IMR-90 (cell line): ENCODE measurements around the gene GCNT2. TPM values are rescaled to one million over a fixed set of nuclear protein-coding genes. Genes with fewer than 3 reads are reported as not detected.

Experiments used
- ATAC-seq: fragments of 200-7000 bp; cut with Tn5 transposase; 2 replicates; pipeline ENCODE4 v1.9.1; 2020; ENCODE audit warnings: low read depth, mild to moderate bottlenecking, moderate library complexity
- BruUV-seq: library from RNA; stranded (reverse); fragments of 400-500 nt; replicated peaks from 2 replicates; lab custom pipeline; 2021; lab: Mats Ljungman, UMichigan
- CTCF ChIA-PET: fragments of 300-600 bp; formaldehyde crosslinking; extraction: SDS; loops from one replicate; lab custom pipeline; 2021; ENCODE audit warnings: antibody characterized with exemption; lab: Yijun Ruan, JAX
- POLR2A ChIA-PET: fragments of 300-600 bp; sonication (Branson Sonifier 250); formaldehyde crosslinking; loops from one replicate; lab custom pipeline; 2022; ENCODE audit warnings: antibody characterized with exemption; ENCODE audit not compliant: unreplicated experiment; lab: Charles Lee
- DNase-seq: peaks from one replicate; pipeline ENCODE4 v3.0.0; 2013
- H2AFZ ChIP-seq: replicated peaks from 2 replicates; pipeline ENCODE3; 2013; ENCODE audit warnings: low read length, mild to moderate bottlenecking; ENCODE audit not compliant: poor library complexity
- H2AK5ac ChIP-seq: 2 replicates; pipeline ENCODE4 v1.6.1; 2013; ENCODE audit warnings: low read depth, low read length, inconsistent platforms
- H2AK9ac ChIP-seq: replicated peaks from 2 replicates; pipeline ENCODE3; 2013; ENCODE audit warnings: mild to moderate bottlenecking, low read depth, low read length, moderate library complexity; ENCODE audit not compliant: poor library complexity
- H2BK120ac ChIP-seq: 2 replicates; pipeline ENCODE4 v1.6.1; 2013; ENCODE audit warnings: low read depth, low read length, inconsistent platforms
- H2BK15ac ChIP-seq: 3 replicates; pipeline ENCODE4 v1.6.1; 2013; ENCODE audit warnings: low read depth, low read length, inconsistent platforms
- H2BK20ac ChIP-seq: 2 replicates; pipeline ENCODE4 v1.6.1; 2013; ENCODE audit warnings: low read depth, mild to moderate bottlenecking, inconsistent platforms, low read length, moderate library complexity
- H2BK5ac ChIP-seq: 2 replicates; pipeline ENCODE4 v1.6.1; 2013; ENCODE audit warnings: mild to moderate bottlenecking, low read depth, low read length, inconsistent platforms; ENCODE audit not compliant: poor library complexity, severe bottlenecking
- H3K14ac ChIP-seq: replicated peaks from 2 replicates; pipeline ENCODE4 v1.6.1; 2013; ENCODE audit warnings: low read depth, low read length, inconsistent platforms
- H3K18ac ChIP-seq: 2 replicates; pipeline ENCODE4 v1.6.1; 2013; ENCODE audit warnings: low read depth, low read length, control low read depth
- H3K23ac ChIP-seq: 2 replicates; pipeline ENCODE4 v1.6.1; 2013; ENCODE audit warnings: low read depth, low read length, inconsistent platforms
- H3K27ac ChIP-seq: 2 replicates; pipeline ENCODE4 v1.5.1; 2013; ENCODE audit warnings: mild to moderate bottlenecking, control low read depth, low read length; ENCODE audit not compliant: insufficient read depth
- H3K27me3 ChIP-seq: 2 replicates; pipeline ENCODE4 v1.6.1; 2013; ENCODE audit warnings: low read length; ENCODE audit not compliant: control insufficient read depth, insufficient read depth
- H3K36me3 ChIP-seq: 2 replicates; pipeline ENCODE4 v1.6.1; 2013; ENCODE audit warnings: low read length, mixed read lengths; ENCODE audit not compliant: control insufficient read depth, insufficient read depth
- H3K4ac ChIP-seq: 2 replicates; pipeline ENCODE4 v1.6.1; 2013; ENCODE audit warnings: low read depth, low read length, inconsistent platforms
- H3K4me1 ChIP-seq: 2 replicates; pipeline ENCODE4 v1.6.1; 2013; ENCODE audit warnings: low read length, mixed read lengths; ENCODE audit not compliant: control insufficient read depth, insufficient read depth
- H3K4me2 ChIP-seq: 2 replicates; pipeline ENCODE4 v1.6.1; 2013; ENCODE audit warnings: low read depth, mild to moderate bottlenecking, control low read depth, low read length, moderate library complexity
- H3K4me3 ChIP-seq: 2 replicates; pipeline ENCODE4 v1.5.1; 2013; ENCODE audit warnings: low read depth, mild to moderate bottlenecking, control low read depth, low read length, moderate library complexity; ENCODE audit not compliant: insufficient read depth
- H3K56ac ChIP-seq: 2 replicates; pipeline ENCODE4 v1.6.1; 2013; ENCODE audit warnings: low read length, inconsistent platforms; ENCODE audit not compliant: insufficient read depth; ENCODE audit errors: extremely low read depth
- H3K79me1 ChIP-seq, 2 experiments: 2 replicates each; pipeline ENCODE4 v1.6.1; 2013; ENCODE audit warnings: low read length in 2 of 2, inconsistent platforms in 1 of 2, low read depth in 1 of 2
- H3K9ac ChIP-seq: 2 replicates; pipeline ENCODE4 v1.6.1; 2013; ENCODE audit warnings: low read depth, low read length, control low read depth
- H3K9me1 ChIP-seq: 2 replicates; pipeline ENCODE4 v1.6.1; 2013; ENCODE audit warnings: low read length, inconsistent platforms; ENCODE audit not compliant: insufficient read depth
- H3K9me3 ChIP-seq: 2 replicates; pipeline ENCODE4 v1.6.1; 2013; ENCODE audit warnings: low read length; ENCODE audit not compliant: control insufficient read depth, insufficient read depth
- H4K20me1 ChIP-seq: 2 replicates; pipeline ENCODE4 v1.6.1; 2013; ENCODE audit warnings: low read length, inconsistent platforms; ENCODE audit not compliant: insufficient read depth
- H4K5ac ChIP-seq: 2 replicates; pipeline ENCODE4 v1.6.1; 2013; ENCODE audit warnings: mild to moderate bottlenecking, low read depth, low read length, control low read depth
- H4K8ac ChIP-seq, 2 experiments: 2 replicates each; pipeline ENCODE4 v1.6.1; 2013; ENCODE audit warnings: low read depth in 2 of 2, low read length in 2 of 2, control low read depth in 1 of 2, inconsistent platforms in 1 of 2
- H4K91ac ChIP-seq: 2 replicates; pipeline ENCODE4 v1.6.1; 2013; ENCODE audit warnings: low read depth, low read length, inconsistent platforms; ENCODE audit not compliant: insufficient read depth
- BHLHE40 ChIP-seq: fragments of 150-350 bp; IDR thresholded peaks from 2 replicates; pipeline ENCODE4 v1.6.1; 2016; ENCODE audit warnings: mild to moderate bottlenecking, low read depth, low read length
- CEBPB ChIP-seq: IDR thresholded peaks from 2 replicates; pipeline ENCODE4 v1.6.1; 2012; ENCODE audit warnings: low read depth, low read length, improper control_type of control experiment
- CHD1 ChIP-seq: IDR thresholded peaks from 2 replicates; pipeline ENCODE4 v1.6.1; 2012; ENCODE audit warnings: low read depth, low read length, improper control_type of control experiment
- CTCF ChIP-seq: conservative IDR thresholded peaks from 2 replicates; pipeline ENCODE4 v1.5.1; 2012; ENCODE audit warnings: mild to moderate bottlenecking, low read depth, low read length, improper control_type of control experiment
- ELK1 ChIP-seq: fragments of 150-350 bp; IDR thresholded peaks from 2 replicates; pipeline ENCODE4 v1.6.1; 2016; ENCODE audit warnings: low read depth, mild to moderate bottlenecking, low read length, moderate library complexity, borderline replicate concordance
- FOS ChIP-seq: fragments of 150-350 bp; IDR thresholded peaks from 2 replicates; pipeline ENCODE4 v1.6.1; 2016; ENCODE audit warnings: low read depth, low read length
- MAFK ChIP-seq: IDR thresholded peaks from 2 replicates; pipeline ENCODE4 v1.6.1; 2012; ENCODE audit warnings: low read depth, low read length, improper control_type of control experiment
- MXI1 ChIP-seq: IDR thresholded peaks from 2 replicates; pipeline ENCODE4 v1.6.1; 2012; ENCODE audit warnings: low read depth, mild to moderate bottlenecking, low read length, moderate library complexity, borderline replicate concordance
- NFE2L2 ChIP-seq: fragments of 150-350 bp; IDR thresholded peaks from 2 replicates; pipeline ENCODE4 v1.6.1; 2016; ENCODE audit warnings: low read depth, mild to moderate bottlenecking, low read length
- POLR2A ChIP-seq: IDR thresholded peaks from 2 replicates; pipeline ENCODE4 v1.6.1; 2012; ENCODE audit warnings: mild to moderate bottlenecking, low read depth, low read length
- RAD21 ChIP-seq: IDR thresholded peaks from 2 replicates; pipeline ENCODE4 v1.6.1; 2012; ENCODE audit warnings: low read length, improper control_type of control experiment
- RCOR1 ChIP-seq: IDR thresholded peaks from 2 replicates; pipeline ENCODE4 v1.6.1; 2012; ENCODE audit warnings: mild to moderate bottlenecking, low read length, improper control_type of control experiment; ENCODE audit not compliant: insufficient replicate concordance
- RFX5 ChIP-seq: IDR thresholded peaks from 2 replicates; pipeline ENCODE4 v1.8.0; 2012; ENCODE audit warnings: low read depth, mild to moderate bottlenecking, low read length, moderate library complexity
- SMC3 ChIP-seq: fragments of 150-350 bp; IDR thresholded peaks from 2 replicates; pipeline ENCODE4 v1.6.1; 2016; ENCODE audit warnings: low read depth, mild to moderate bottlenecking, antibody characterized with exemption, low read length, moderate library complexity
- USF2 ChIP-seq: fragments of 150-350 bp; IDR thresholded peaks from 2 replicates; pipeline ENCODE4 v1.6.1; 2017; ENCODE audit warnings: mild to moderate bottlenecking, antibody characterized with exemption, low read length, low read depth
- WGBS, 2 experiments: methylation state at CpG; one replicate each; pipeline versions ENCODE4 v1.1.5 to v1.1.7; 2013; ENCODE audit warnings: missing lambda C conversion rate in 2 of 2; ENCODE audit not compliant: insufficient read length in 1 of 2; ENCODE audit errors: extremely low coverage in 2 of 2; 5-methylcytosine and 5-hydroxymethylcytosine counted together
- dilution Hi-C: fragments of 300-500 bp; cut with HindIII; formaldehyde crosslinking; loops from one replicate; pipeline ENCODE4 v1.14.3; 2018; ENCODE audit warnings: low sequenced_read_pairs; ENCODE audit not compliant: unreplicated experiment
- in situ Hi-C: fragments of 300-500 bp; cut with MboI; formaldehyde crosslinking; loops from 3 replicates; pipeline ENCODE4 v1.14.3; 2019; ENCODE audit warnings: low sequenced_read_pairs, inconsistent platforms, mixed read lengths
- intact Hi-C: fragments of 100-400 bp; cut with micrococcal nuclease; formaldehyde crosslinking; loops from 2 replicates; pipeline ENCODE4 v1.10.0; 2022
- polyA plus RNA-seq, 3 experiments: library from polyadenylated mRNA; depleted of rRNA; stranded (reverse); fragments of >200 nt; gene quantifications; 2 replicates each; pipeline ENCODE4 v1.2.3, GENCODE V29; 2012; ENCODE audit warnings: low replicate concordance in 1 of 3
- total RNA-seq: library from RNA; depleted of rRNA; stranded (reverse); fragments of >200 nt; gene quantifications from 2 replicates; pipeline ENCODE4 v1.2.3, GENCODE V29; 2012

GCNT2 gene
- total and polyA plus RNA-seq, 2 of the 4 experiments (the other 2 are of a cell fraction), result 0.34 to 0.90 TPM

- no peak for TF ChIP-seq RCOR1
- TF ChIP-seq CHD1, result no peak
- no peak for TF ChIP-seq BHLHE40
- no peak for TF ChIP-seq SMC3
- TF ChIP-seq NFE2L2, result no peak
- TF ChIP-seq POLR2A, result no peak
- TF ChIP-seq FOS, result no peak
- TF ChIP-seq MXI1, result no peak
- TF ChIP-seq ELK1, result no peak
- no peak for TF ChIP-seq RAD21
- no peak for TF ChIP-seq MAFK
- TF ChIP-seq CTCF, result no peak
- TF ChIP-seq CEBPB, result no peak
- TF ChIP-seq USF2, result no peak
- TF ChIP-seq RFX5, result no peak
- no peaks in the 10 kb centered on the region for H3K4me1 ChIP-seq
- no peak overlapping the region for H3K4me2 ChIP-seq
- H3K9me3 ChIP-seq, result no peaks in the 10 kb centered on the region
- H3K27ac ChIP-seq, result no peak overlapping the region
- H3K4me3 ChIP-seq, result no peak overlapping the region
- CTCF ChIA-PET, result interaction anchor here (0.6 kb wide), 1 partner anchor 189 kb away, joined by 3 read pairs; no protein-coding TSS in a partner anchor
- H2BK20ac ChIP-seq, result no peak overlapping the region
- no peak for DNase-seq
- H4K20me1 ChIP-seq, result no peaks in the 10 kb centered on the region
- H2AK5ac ChIP-seq, result no peak overlapping the region
- no peak overlapping the region for H4K91ac ChIP-seq
- no peak overlapping the region for H3K18ac ChIP-seq
- H3K23ac ChIP-seq, result no peak overlapping the region
- no peak overlapping the region for H3K4ac ChIP-seq
- no peak overlapping the region for H2AFZ ChIP-seq
- in situ Hi-C loops (no loop called here), dilution Hi-C loops (no loop called here), intact Hi-C loops (no loop called here)
- H3K79me1 ChIP-seq, result no peaks in the 10 kb centered on the region
- H3K36me3 ChIP-seq, result no peaks in the 10 kb centered on the region
- POLR2A ChIA-PET, result no interaction called here
- no TSS peak for BruUV-seq
- H2BK15ac ChIP-seq, result no peak overlapping the region
- no peak overlapping the region for H4K8ac ChIP-seq
- H3K14ac ChIP-seq, result no peak overlapping the region
- no peak overlapping the region for H3K9ac ChIP-seq
- no peaks in the 10 kb centered on the region for H3K9me1 ChIP-seq
- 33% methylated on average over 1 of the region's 6 CpGs; no CpG with 5 or more reads in 1 of the 2 experiments for WGBS, 2 experiments
- no peak overlapping the region for H3K56ac ChIP-seq
- H2BK120ac ChIP-seq, result no peak overlapping the region
- ATAC-seq, result no peak
- no peak overlapping the region for H2AK9ac ChIP-seq
- H4K5ac ChIP-seq, result no peak overlapping the region
- H3K27me3 ChIP-seq, result no peaks in the 10 kb centered on the region; the same call in 1 of the 2 replicates
- H2BK5ac ChIP-seq, result no peak overlapping the region
Observed at GRCh38 chr6:10668126-10668917, 147.2 kb downstream of the GCNT2 start.
